ENCODE results near the gene UBP1.

DNA sequence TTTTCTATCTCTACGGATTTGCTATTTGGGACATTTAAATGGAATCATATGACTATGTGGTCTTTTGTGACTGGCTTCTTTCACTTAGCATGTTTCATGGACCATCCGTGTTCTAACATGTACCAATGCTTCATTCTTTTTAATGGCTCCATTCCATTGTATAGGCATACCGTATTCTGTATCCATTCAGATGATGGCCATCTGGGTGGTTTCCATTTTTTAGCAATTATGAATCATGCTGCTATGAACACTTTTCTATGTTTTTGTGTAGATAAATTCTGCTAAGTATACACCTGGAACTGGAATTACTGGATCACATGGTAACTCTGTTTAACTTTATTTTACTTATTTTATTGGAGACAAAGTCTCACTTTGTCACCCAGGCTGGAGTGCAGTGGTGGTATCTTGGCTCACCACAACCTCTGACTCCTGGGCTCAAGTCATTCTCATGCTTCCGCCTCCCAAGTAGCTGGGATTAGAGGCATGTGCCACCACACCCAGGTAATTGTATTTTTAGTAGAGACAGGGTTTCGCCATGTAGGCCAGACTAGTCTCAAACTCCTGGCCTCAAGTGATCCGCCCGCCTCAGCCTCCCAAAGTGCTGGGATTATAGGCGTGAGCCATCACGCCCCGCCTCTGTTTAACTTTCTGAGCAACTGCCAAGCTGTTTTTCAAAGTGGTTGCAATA is 13.4 kb downstream of the UBP1 start:
- TF ChIP-seq POLR2AphosphoS5 (IDR thresholded peaks at IDR 0.05) (no peak), POLR2A (IDR thresholded peaks at IDR 0.05) (no peak)
- TF ChIP-seq, protein P1, sequence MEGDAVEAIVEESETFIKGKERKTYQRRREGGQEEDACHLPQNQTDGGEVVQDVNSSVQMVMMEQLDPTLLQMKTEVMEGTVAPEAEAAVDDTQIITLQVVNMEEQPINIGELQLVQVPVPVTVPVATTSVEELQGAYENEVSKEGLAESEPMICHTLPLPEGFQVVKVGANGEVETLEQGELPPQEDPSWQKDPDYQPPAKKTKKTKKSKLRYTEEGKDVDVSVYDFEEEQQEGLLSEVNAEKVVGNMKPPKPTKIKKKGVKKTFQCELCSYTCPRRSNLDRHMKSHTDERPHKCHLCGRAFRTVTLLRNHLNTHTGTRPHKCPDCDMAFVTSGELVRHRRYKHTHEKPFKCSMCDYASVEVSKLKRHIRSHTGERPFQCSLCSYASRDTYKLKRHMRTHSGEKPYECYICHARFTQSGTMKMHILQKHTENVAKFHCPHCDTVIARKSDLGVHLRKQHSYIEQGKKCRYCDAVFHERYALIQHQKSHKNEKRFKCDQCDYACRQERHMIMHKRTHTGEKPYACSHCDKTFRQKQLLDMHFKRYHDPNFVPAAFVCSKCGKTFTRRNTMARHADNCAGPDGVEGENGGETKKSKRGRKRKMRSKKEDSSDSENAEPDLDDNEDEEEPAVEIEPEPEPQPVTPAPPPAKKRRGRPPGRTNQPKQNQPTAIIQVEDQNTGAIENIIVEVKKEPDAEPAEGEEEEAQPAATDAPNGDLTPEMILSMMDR (IDR thresholded peaks at IDR 0.05) = no peak

Measured in gastroesophageal sphincter (tissue), 3 donors.